OCI-LY7 (cell line): ENCODE data around the gene ZNF835.

ENCODE experiments used
- CTCF ChIP-seq: fragments of 200-600 bp; sonication (generic); conservative IDR thresholded peaks from 2 replicates; pipeline ENCODE4 v1.5.1; 2014; ENCODE audit warnings: mild to moderate bottlenecking, antibody characterized with exemption, low read length, moderate library complexity, mixed read lengths
- EZH2phosphoT487 ChIP-seq: fragments of 200-600 bp; sonication (generic); IDR thresholded peaks from 2 replicates; pipeline ENCODE4 v1.6.1; 2018; ENCODE audit warnings: low read depth, borderline replicate concordance, mild to moderate bottlenecking, mixed run types, antibody characterized with exemption, low read length, moderate library complexity, mixed read lengths

GRCh38 chr19:56720281-56720680 is 48.7 kb upstream of the ZNF835 start:
- TF ChIP-seq CTCF (no peak), EZH2phosphoT487 (no peak)
